ENCODE measurements around the gene ENKD1. TPM values are rescaled to one million over a fixed set of nuclear protein-coding genes. Genes with fewer than 3 reads are reported as not detected.
A peak's percentile ranks its signal among the peaks of the same experiment; 100 is the strongest.

The ENKD1 gene
- total RNA-seq, 3 donors from 2014 or later = 13.9 to 16.7 (median 14.1) TPM

- DNase-seq (no peak), ATAC-seq (no peak)
- no peaks in the 10 kb centered on the region for H3K27me3 Mint-ChIP-seq (ENCODE audit: low read depth)
- no peak overlapping the region for H3K4me3 Mint-ChIP-seq
- H3K9me3 Mint-ChIP-seq = no peaks in the 10 kb centered on the region
- H3K36me3 Mint-ChIP-seq (ENCODE audit: insufficient read depth) = peaks cover 21% of the 10 kb centered on the region
- peaks cover 10% of the 10 kb centered on the region for H3K4me1 Mint-ChIP-seq (ENCODE audit: low read depth)
Measured at GRCh38 chr16:67653128-67653788, 13.3 kb downstream of the ENKD1 start.

GRCh38 chr16:67652578-67653127 lies 13.9 kb downstream of the ENKD1 start:
- no peak for ATAC-seq
- no peaks in the 10 kb centered on the region for H3K9me3 Mint-ChIP-seq

GRCh38 chr16:67651847-67652246 lies 14.7 kb downstream of the ENKD1 start:
- H3K4me1 Mint-ChIP-seq (ENCODE audit: low read depth) = peaks cover 10% of the 10 kb centered on the region
- DNase-seq (no peak), ATAC-seq (no peak)
- peaks cover 21% of the 10 kb centered on the region for H3K36me3 Mint-ChIP-seq (ENCODE audit: insufficient read depth)
- H3K9me3 Mint-ChIP-seq = no peaks in the 10 kb centered on the region
- H3K4me3 Mint-ChIP-seq = no peak overlapping the region
- H3K27me3 Mint-ChIP-seq (ENCODE audit: low read depth) = no peaks in the 10 kb centered on the region

More at GRCh38 chr16:67652578-67653127, 13.9 kb downstream of the ENKD1 start:
- Mint-ChIP-seq H3K36me3 (ENCODE audit: insufficient read depth) (peaks cover 21% of the 10 kb centered on the region), H3K4me3 (no peak overlapping the region), H3K4me1 (ENCODE audit: low read depth) (peaks cover 10% of the 10 kb centered on the region), H3K27me3 (ENCODE audit: low read depth) (no peaks in the 10 kb centered on the region)
- no peak for DNase-seq

GRCh38 chr16:67651039-67651438 lies 15.5 kb downstream of the ENKD1 start:
- peaks cover 15% of the 10 kb centered on the region for H3K4me1 Mint-ChIP-seq (ENCODE audit: low read depth)
- H3K9me3 Mint-ChIP-seq = no peaks in the 10 kb centered on the region
- H3K36me3 Mint-ChIP-seq (ENCODE audit: insufficient read depth) = peaks cover 21% of the 10 kb centered on the region
- ATAC-seq (no peak), DNase-seq (no peak)
- H3K4me3 Mint-ChIP-seq = no peak overlapping the region
- H3K27me3 Mint-ChIP-seq (ENCODE audit: low read depth) = no peaks in the 10 kb centered on the region

- H3K27me3 Mint-ChIP-seq (ENCODE audit: low read depth) = no peaks in the 10 kb centered on the region
- DNase-seq (no peak), ATAC-seq (no peak)
- H3K4me3 Mint-ChIP-seq = no peak overlapping the region
- H3K4me1 Mint-ChIP-seq (ENCODE audit: low read depth) = peaks cover 20% of the 10 kb centered on the region
- no peaks in the 10 kb centered on the region for H3K9me3 Mint-ChIP-seq
- peaks cover 16% of the 10 kb centered on the region for H3K36me3 Mint-ChIP-seq (ENCODE audit: insufficient read depth)
Measured at GRCh38 chr16:67650023-67650422, 16.5 kb downstream of the ENKD1 start.

- Mint-ChIP-seq H3K36me3 (ENCODE audit: insufficient read depth) (peaks cover 16% of the 10 kb centered on the region), H3K4me3 (no peak overlapping the region), H3K27me3 (ENCODE audit: low read depth) (no peaks in the 10 kb centered on the region), H3K4me1 (ENCODE audit: low read depth) (peaks cover 21% of the 10 kb centered on the region), H3K9me3 (no peaks in the 10 kb centered on the region)
- no peak for ATAC-seq
- no peak for DNase-seq
Measured at GRCh38 chr16:67649494-67649931, 17.0 kb downstream of the ENKD1 start.

- Mint-ChIP-seq H3K36me3 (ENCODE audit: insufficient read depth) (peaks cover 16% of the 10 kb centered on the region), H3K9me3 (no peaks in the 10 kb centered on the region), H3K27me3 (ENCODE audit: low read depth) (no peaks in the 10 kb centered on the region), H3K4me3 (no peak overlapping the region), H3K4me1 (ENCODE audit: low read depth) (peaks cover 23% of the 10 kb centered on the region)
- DNase-seq = no peak
- no peak for ATAC-seq
Measured at GRCh38 chr16:67648764-67649407, 17.7 kb downstream of the ENKD1 start.

GRCh38 chr16:67648088-67648763 lies 18.3 kb downstream of the ENKD1 start:
- peaks cover 16% of the 10 kb centered on the region for H3K36me3 Mint-ChIP-seq (ENCODE audit: insufficient read depth)

GRCh38 chr16:67647681-67648080 lies 18.9 kb downstream of the ENKD1 start:
- Mint-ChIP-seq H3K4me3 (no peak overlapping the region), H3K9me3 (no peaks in the 10 kb centered on the region), H3K4me1 (ENCODE audit: low read depth) (peaks cover 23% of the 10 kb centered on the region)

More at GRCh38 chr16:67648088-67648763, 18.3 kb downstream of the ENKD1 start:
- H3K4me1 Mint-ChIP-seq (ENCODE audit: low read depth) = peaks cover 23% of the 10 kb centered on the region
- DNase-seq (no peak), ATAC-seq (no peak)
- no peak overlapping the region for H3K4me3 Mint-ChIP-seq
- no peaks in the 10 kb centered on the region for H3K9me3 Mint-ChIP-seq
- H3K27me3 Mint-ChIP-seq (ENCODE audit: low read depth) = no peaks in the 10 kb centered on the region

GRCh38 chr16:67647111-67647651 lies 19.4 kb downstream of the ENKD1 start:
- H3K27me3 Mint-ChIP-seq (ENCODE audit: low read depth) = no peaks in the 10 kb centered on the region
- peaks cover 23% of the 10 kb centered on the region for H3K4me1 Mint-ChIP-seq (ENCODE audit: low read depth)
- H3K36me3 Mint-ChIP-seq (ENCODE audit: insufficient read depth) = peaks cover 16% of the 10 kb centered on the region
- DNase-seq (no peak), ATAC-seq (no peak)
- H3K4me3 Mint-ChIP-seq = no peak overlapping the region
- H3K9me3 Mint-ChIP-seq = no peaks in the 10 kb centered on the region

More at GRCh38 chr16:67647681-67648080, 18.9 kb downstream of the ENKD1 start:
- no peaks in the 10 kb centered on the region for H3K27me3 Mint-ChIP-seq (ENCODE audit: low read depth)
- H3K36me3 Mint-ChIP-seq (ENCODE audit: insufficient read depth) = peaks cover 16% of the 10 kb centered on the region
- ATAC-seq = no peak
- no peak for DNase-seq

GRCh38 chr16:67645397-67646121 lies 21.0 kb downstream of the ENKD1 start:
- peak in 1 of 2 donors; percentile 30 for ATAC-seq
- Mint-ChIP-seq H3K27me3 (ENCODE audit: low read depth) (no peaks in the 10 kb centered on the region), H3K36me3 (ENCODE audit: insufficient read depth) (peaks cover 5% of the 10 kb centered on the region), H3K9me3 (no peaks in the 10 kb centered on the region), H3K4me3 (peak overlapping the region; percentile 84), H3K4me1 (ENCODE audit: low read depth) (peaks cover 21% of the 10 kb centered on the region)
- DNase-seq = no peak

GRCh38 chr16:67644038-67644437 lies 22.5 kb downstream of the ENKD1 start:
- H3K36me3 Mint-ChIP-seq (ENCODE audit: insufficient read depth) = peaks cover under 1% of the 10 kb centered on the region
- ATAC-seq (no peak), DNase-seq (no peak)
- H3K4me1 Mint-ChIP-seq (ENCODE audit: low read depth) = peaks cover 17% of the 10 kb centered on the region
- H3K9me3 Mint-ChIP-seq = no peaks in the 10 kb centered on the region
- no peaks in the 10 kb centered on the region for H3K27me3 Mint-ChIP-seq (ENCODE audit: low read depth)
- H3K4me3 Mint-ChIP-seq = peak overlapping the region; percentile 75

- peaks cover 6% of the 10 kb centered on the region for H3K36me3 Mint-ChIP-seq (ENCODE audit: insufficient read depth)
- H3K4me3 Mint-ChIP-seq = no peak overlapping the region
- H3K9me3 Mint-ChIP-seq = no peaks in the 10 kb centered on the region
- peaks cover 17% of the 10 kb centered on the region for H3K4me1 Mint-ChIP-seq (ENCODE audit: low read depth)
- ATAC-seq (no peak), DNase-seq (no peak)
- H3K27me3 Mint-ChIP-seq (ENCODE audit: low read depth) = no peaks in the 10 kb centered on the region
Measured at GRCh38 chr16:67641779-67642708, 24.5 kb downstream of the ENKD1 start.
